GM12878 (cell line): ENCODE measurements around the gene MYH9. TPM values are rescaled to one million over a fixed set of nuclear protein-coding genes. Genes with fewer than 3 reads are reported as not detected.

ENCODE experiments used
- BACH1 ChIP-seq: fragments of 450-650 bp; IDR thresholded peaks from 2 replicates; pipeline ENCODE4 v1.6.1; 2017; ENCODE audit warnings: mild to moderate bottlenecking, borderline replicate concordance
- CUX1 ChIP-seq: IDR thresholded peaks from 2 replicates; pipeline ENCODE4 v1.6.1; 2012; ENCODE audit warnings: improper control_type of control experiment, low read depth, low read length; ENCODE audit not compliant: insufficient replicate concordance
- RCOR1 ChIP-seq: conservative IDR thresholded peaks from 2 replicates; pipeline ENCODE4 v1.6.1; 2012; ENCODE audit warnings: low read depth, low read length, improper control_type of control experiment
- SREBF1 ChIP-seq: IDR thresholded peaks from 2 replicates; pipeline ENCODE4 v1.6.1; 2012; ENCODE audit warnings: mild to moderate bottlenecking, low read length
- YY1 ChIP-seq: IDR thresholded peaks from 2 replicates; pipeline ENCODE4 v1.6.1; 2011; ENCODE audit warnings: low read depth, mild to moderate bottlenecking, low read length
- polyA plus RNA-seq, 11 experiments: library from polyadenylated mRNA; depleted of rRNA in 4 of 11; unstranded in 6 of 11; stranded (reverse) in 5 of 11; fragments of >200 nt; fragmentation: Nextera tagmentation in 4 of 11; fragmentation: Illumina TruSeq in 1 of 11; extraction: Ambion mirVana in 4 of 11; extraction: Trizol in 1 of 11; gene quantifications; 1 replicate in 1 of 11; 2 replicates in 10 of 11; pipeline versions ENCODE4 v1.2.1 to v1.2.3, GENCODE V29; 2011 to 2016; ENCODE audit warnings: inconsistent platforms in 2 of 11, missing spikeins in 2 of 11, low read depth in 1 of 11
- total RNA-seq, 4 experiments: library from RNA; depleted of rRNA in 3 of 4; stranded (reverse); fragments of >200 nt in 3 of 4; fragmentation: Illumina TruSeq in 1 of 4; extraction: Trizol in 1 of 4; gene quantifications; 2 replicates each; pipeline versions ENCODE4 v1.2.1 to v1.2.3, GENCODE V29; 2013 to 2021
- TF ChIP-seq, protein P1 (sequence below): fragments of 450-650 bp; IDR thresholded peaks from 2 replicates; pipeline ENCODE4 v1.6.1; 2017; ENCODE audit warnings: antibody characterized with exemption, mild to moderate bottlenecking, moderate library complexity

MYH9 gene
- total and polyA plus RNA-seq, 10 of the 15 experiments (the other 5 are each of a cell fraction or from before 2014, with no cell fraction given), result 5.1 to 525 (median 145) TPM

- TF ChIP-seq CUX1, result no peak
- TF ChIP-seq, protein P1, sequence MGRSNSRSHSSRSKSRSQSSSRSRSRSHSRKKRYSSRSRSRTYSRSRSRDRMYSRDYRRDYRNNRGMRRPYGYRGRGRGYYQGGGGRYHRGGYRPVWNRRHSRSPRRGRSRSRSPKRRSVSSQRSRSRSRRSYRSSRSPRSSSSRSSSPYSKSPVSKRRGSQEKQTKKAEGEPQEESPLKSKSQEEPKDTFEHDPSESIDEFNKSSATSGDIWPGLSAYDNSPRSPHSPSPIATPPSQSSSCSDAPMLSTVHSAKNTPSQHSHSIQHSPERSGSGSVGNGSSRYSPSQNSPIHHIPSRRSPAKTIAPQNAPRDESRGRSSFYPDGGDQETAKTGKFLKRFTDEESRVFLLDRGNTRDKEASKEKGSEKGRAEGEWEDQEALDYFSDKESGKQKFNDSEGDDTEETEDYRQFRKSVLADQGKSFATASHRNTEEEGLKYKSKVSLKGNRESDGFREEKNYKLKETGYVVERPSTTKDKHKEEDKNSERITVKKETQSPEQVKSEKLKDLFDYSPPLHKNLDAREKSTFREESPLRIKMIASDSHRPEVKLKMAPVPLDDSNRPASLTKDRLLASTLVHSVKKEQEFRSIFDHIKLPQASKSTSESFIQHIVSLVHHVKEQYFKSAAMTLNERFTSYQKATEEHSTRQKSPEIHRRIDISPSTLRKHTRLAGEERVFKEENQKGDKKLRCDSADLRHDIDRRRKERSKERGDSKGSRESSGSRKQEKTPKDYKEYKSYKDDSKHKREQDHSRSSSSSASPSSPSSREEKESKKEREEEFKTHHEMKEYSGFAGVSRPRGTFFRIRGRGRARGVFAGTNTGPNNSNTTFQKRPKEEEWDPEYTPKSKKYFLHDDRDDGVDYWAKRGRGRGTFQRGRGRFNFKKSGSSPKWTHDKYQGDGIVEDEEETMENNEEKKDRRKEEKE, result no peak
- TF ChIP-seq YY1, result no peak
- TF ChIP-seq SREBF1, result no peak
- TF ChIP-seq RCOR1, result no peak
- TF ChIP-seq BACH1, result no peak
- TF ChIP-seq, all 136 proteins: peak for 0
These were observed 91.1 kb downstream of the MYH9 start (continued) for GRCh38 chr22:36296690-36297089.
